SU-DHL-6 (cell line): ENCODE measurements around the gene ARL4A.

Experiments
- CTCF ChIP-seq: fragments of 200-600 bp; sonication (generic); IDR thresholded peaks from one replicate; pipeline ENCODE4 v1.5.1; 2017; ENCODE audit warnings: antibody characterized with exemption, mild to moderate bottlenecking, low read length, moderate library complexity; ENCODE audit not compliant: insufficient read depth, poor library complexity, severe bottlenecking
- EZH2phosphoT487 ChIP-seq: fragments of 200-600 bp; sonication (generic), shearing (Covaris generic); conservative IDR thresholded peaks from 2 replicates; pipeline ENCODE4 v1.6.1; 2018; ENCODE audit warnings: mild to moderate bottlenecking, antibody characterized with exemption, low read length, moderate library complexity, mixed read lengths

- TF ChIP-seq CTCF (no peak), EZH2phosphoT487 (no peak)
These were observed 51.2 kb downstream of the ARL4A start for GRCh38 chr7:12738665-12739064.
